Measurements from ENCODE around the gene KRTAP15-1.

- no peak for TF ChIP-seq CTCF (IDR thresholded peaks at IDR 0.05)
- no peak for TF ChIP-seq POLR2A (IDR thresholded peaks at IDR 0.05)
These were observed 9.9 kb upstream of the KRTAP15-1 start, which contains the start of gene KRTAP13-4 for GRCh38 chr21:30430170-30430655.

Data from breast epithelium (tissue), 3 donors.